HepG2 (cell line): Measurements from ENCODE around the gene NT5C. TPM values are rescaled to one million over a fixed set of nuclear protein-coding genes. Genes with fewer than 3 reads are reported as not detected.

ENCODE experiments used
- ADNP ChIP-seq: sonication (generic); formaldehyde crosslinking; IDR thresholded peaks from 2 replicates; pipeline ENCODE4 v1.4.0; 2020; ENCODE audit warnings: missing genetic modification reagents
- AGO2 ChIP-seq: fragments of 200-400 bp; formaldehyde crosslinking; optimal IDR thresholded peaks from 2 replicates; pipeline ENCODE3; 2017; ENCODE audit warnings: mild to moderate bottlenecking, low read depth, low read length, moderate library complexity
- ATF1 ChIP-seq: IDR thresholded peaks from 2 replicates; pipeline ENCODE4 v1.6.1; 2016; ENCODE audit warnings: mild to moderate bottlenecking, control low read depth
- HNRNPK ChIP-seq: fragments of 200-400 bp; formaldehyde crosslinking; IDR thresholded peaks from 2 replicates; pipeline ENCODE4 v1.6.1; 2018; ENCODE audit warnings: low read length, low read depth, moderate library complexity, mild to moderate bottlenecking; ENCODE audit not compliant: poor library complexity, severe bottlenecking
- ISL2 ChIP-seq: sonication (generic); formaldehyde crosslinking; IDR thresholded peaks from 2 replicates; pipeline ENCODE4 v1.5.0; 2020; ENCODE audit warnings: missing genetic modification reagents
- NFATC3 ChIP-seq: sonication (generic); formaldehyde crosslinking; IDR thresholded peaks from 2 replicates; pipeline ENCODE4 v1.5.1; 2020; ENCODE audit warnings: mild to moderate bottlenecking, missing genetic modification reagents
- NR1H2 ChIP-seq: sonication (generic); formaldehyde crosslinking; IDR thresholded peaks from 2 replicates; pipeline ENCODE4 v1.8.1; 2022; ENCODE audit warnings: low read depth, missing genetic modification reagents, borderline replicate concordance
- ONECUT2 ChIP-seq: sonication (generic); formaldehyde crosslinking; IDR thresholded peaks from 2 replicates; pipeline ENCODE4 v1.4.0; 2020; ENCODE audit warnings: missing genetic modification reagents
- RARA ChIP-seq: IDR thresholded peaks from 2 replicates; pipeline ENCODE4 v1.6.1; 2016; ENCODE audit warnings: missing genetic modification reagents, missing compliant biosample characterization
- SAP130 ChIP-seq: IDR thresholded peaks from 2 replicates; pipeline ENCODE4 v1.6.1; 2016; ENCODE audit warnings: low read depth
- SKI ChIP-seq: fragments of 450-650 bp; IDR thresholded peaks from one replicate; pipeline ENCODE4 v1.6.1; 2018; ENCODE audit warnings: mild to moderate bottlenecking; ENCODE audit not compliant: partially characterized antibody
- SOX5 ChIP-seq: IDR thresholded peaks from 2 replicates; pipeline ENCODE4 v1.6.1; 2016; ENCODE audit warnings: borderline replicate concordance
- TEAD3 ChIP-seq: optimal IDR thresholded peaks from 2 replicates; pipeline ENCODE3; 2016; ENCODE audit warnings: borderline replicate concordance
- TOE1 ChIP-seq: sonication (generic); formaldehyde crosslinking; IDR thresholded peaks from 2 replicates; pipeline ENCODE4 v1.4.0; 2020; ENCODE audit warnings: mild to moderate bottlenecking, missing genetic modification reagents
- ZNF572 ChIP-seq: sonication (generic); formaldehyde crosslinking; IDR thresholded peaks from 2 replicates; pipeline ENCODE4 v1.5.1; 2020; ENCODE audit warnings: mild to moderate bottlenecking, missing genetic modification reagents
- ZNF614 ChIP-seq: IDR thresholded peaks from 2 replicates; pipeline ENCODE4 v1.6.1; 2018; ENCODE audit warnings: missing biosample characterization, missing genetic modification reagents, inconsistent platforms, borderline replicate concordance
- ZNF678 ChIP-seq: sonication (generic); formaldehyde crosslinking; IDR thresholded peaks from 2 replicates; pipeline ENCODE4 v1.4.0; 2020; ENCODE audit warnings: mild to moderate bottlenecking, missing genetic modification reagents
- ZNF720 ChIP-seq: sonication (generic); formaldehyde crosslinking; IDR thresholded peaks from 2 replicates; pipeline ENCODE4 v1.4.0; 2020; ENCODE audit warnings: missing genetic modification reagents
- ZNF737 ChIP-seq: sonication (generic); formaldehyde crosslinking; IDR thresholded peaks from 2 replicates; pipeline ENCODE4 v1.5.0; 2020; ENCODE audit warnings: missing genetic modification reagents, mild to moderate bottlenecking, borderline replicate concordance
- ZZZ3 ChIP-seq: sonication (generic); formaldehyde crosslinking; IDR thresholded peaks from 2 replicates; pipeline ENCODE4 v1.4.0; 2020; ENCODE audit warnings: missing genetic modification reagents, mild to moderate bottlenecking, borderline replicate concordance
- polyA plus RNA-seq, 8 experiments: library from polyadenylated mRNA; depleted of rRNA in 3 of 8; stranded (reverse) in 7 of 8; unstranded in 1 of 8; fragments of >200 nt; fragmentation: Illumina TruSeq in 4 of 8; extraction: Trizol in 4 of 8; gene quantifications; 2 replicates each; pipeline versions ENCODE4 v1.2.1 to v1.2.3, GENCODE V29; 2011 to 2016; ENCODE audit warnings: low read depth in 4 of 8, missing spikeins in 1 of 8, mixed read lengths in 1 of 8; ENCODE audit not compliant: insufficient read depth in 1 of 8
- total RNA-seq, 5 experiments: library from RNA; depleted of rRNA; stranded (reverse); fragments of >200 nt; fragmentation: Illumina TruSeq; extraction: Trizol; gene quantifications; 2 replicates each; pipeline ENCODE4 v1.2.3, GENCODE V29; 2016; ENCODE audit warnings: low read depth in 1 of 5
- TF ChIP-seq, protein P1 (sequence below): sonication (generic); formaldehyde crosslinking; IDR thresholded peaks from 2 replicates; pipeline ENCODE4 v1.5.0; 2020; ENCODE audit warnings: missing genetic modification reagents, mild to moderate bottlenecking, borderline replicate concordance
- TF ChIP-seq, protein P2 (sequence below): sonication (generic); formaldehyde crosslinking; IDR thresholded peaks from 2 replicates; pipeline ENCODE4 v1.5.1; 2020; ENCODE audit warnings: mild to moderate bottlenecking, missing genetic modification reagents
- TF ChIP-seq, protein P3 (sequence below): IDR thresholded peaks from 2 replicates; pipeline ENCODE4 v1.6.1; 2016; ENCODE audit warnings: mild to moderate bottlenecking

The NT5C gene
- total and polyA plus RNA-seq, 2 of the 13 experiments (the other 11 are each of a cell fraction or from before 2014, with no cell fraction given) = 42.8 to 48.6 TPM

DNA sequence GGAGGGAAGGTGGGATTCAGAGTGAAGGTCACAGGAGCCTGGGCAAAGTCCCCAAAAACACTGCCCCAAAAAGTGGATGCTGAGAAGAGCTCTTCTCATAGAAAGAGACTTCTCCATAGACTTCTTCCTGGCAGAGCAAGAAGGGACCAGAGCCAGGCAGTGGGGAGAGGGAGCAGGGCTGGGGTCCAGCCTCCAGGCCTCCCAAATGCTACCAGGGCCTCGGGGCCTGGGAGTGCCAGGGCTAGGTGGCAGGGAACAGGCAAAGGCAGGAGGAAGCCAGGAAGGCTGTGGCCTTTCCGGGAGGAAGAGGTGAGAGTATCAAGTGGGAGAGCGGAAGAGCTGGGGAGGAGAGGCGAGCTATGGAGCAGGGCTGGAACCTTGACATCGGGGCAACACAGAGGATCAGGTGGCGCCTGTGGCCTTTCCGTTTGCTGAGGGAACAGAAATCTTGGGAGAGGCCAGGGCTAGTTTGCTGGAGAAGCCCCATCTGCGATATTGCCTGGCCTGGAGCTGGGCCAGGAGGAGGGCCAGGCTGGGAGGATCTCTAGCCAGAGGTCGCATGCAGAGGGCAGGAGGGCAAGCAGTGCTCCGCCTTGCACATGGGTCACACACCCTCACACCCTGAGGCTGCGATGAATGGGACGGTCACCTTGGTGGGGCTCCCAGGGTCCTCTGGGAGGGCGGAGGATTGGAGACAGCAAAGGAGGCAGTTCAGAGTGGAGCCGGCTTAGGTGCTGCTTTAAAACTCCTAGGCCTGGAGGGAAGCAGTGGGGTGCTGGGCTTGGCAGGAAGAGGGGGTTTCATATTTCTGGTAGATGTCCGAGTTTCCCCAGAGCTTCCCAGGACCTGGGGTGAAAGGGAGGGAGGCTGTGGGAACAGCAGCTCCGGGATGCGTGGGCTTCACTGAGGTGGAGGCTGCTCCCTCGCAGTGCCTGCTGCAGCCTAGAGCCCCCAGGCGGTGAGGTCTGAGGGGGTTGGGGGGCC is 40.4 kb downstream of the NT5C start (continued):
- TF ChIP-seq SKI (no peak), TEAD3 (peak; percentile 36), SOX5 (CRISPR knock-in tag) (peak; percentile 65), HNRNPK (no peak), ZNF572 (CRISPR knock-in tag) (peak; percentile 91; the same call in 1 of the 2 replicates), ZNF678 (CRISPR knock-in tag) (no peak), RARA (CRISPR knock-in tag) (peak; percentile 89), ISL2 (CRISPR knock-in tag) (peak; percentile 73), SAP130 (CRISPR knock-in tag) (peak; percentile 72), NR1H2 (CRISPR knock-in tag) (no peak), NFATC3 (CRISPR knock-in tag) (no peak), ATF1 (CRISPR knock-in tag) (no peak), ZNF737 (CRISPR knock-in tag) (0 out of 2 replicates have a peak, but pooled peaks have one; percentile 66), AGO2 (no peak), ZNF720 (no peak), ADNP (no peak), ONECUT2 (no peak), TOE1 (no peak), ZZZ3 (CRISPR knock-in tag) (no peak; the same call in 1 of the 2 replicates), ZNF614 (CRISPR knock-in tag) (no peak)
- TF ChIP-seq, protein P1, sequence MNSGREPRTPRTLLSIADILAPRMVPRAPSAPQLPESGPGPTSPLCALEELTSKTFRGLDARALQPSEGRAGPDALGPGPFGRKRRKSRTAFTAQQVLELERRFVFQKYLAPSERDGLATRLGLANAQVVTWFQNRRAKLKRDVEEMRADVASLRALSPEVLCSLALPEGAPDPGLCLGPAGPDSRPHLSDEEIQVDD (CRISPR knock-in tag) = no peak
- TF ChIP-seq, protein P2, sequence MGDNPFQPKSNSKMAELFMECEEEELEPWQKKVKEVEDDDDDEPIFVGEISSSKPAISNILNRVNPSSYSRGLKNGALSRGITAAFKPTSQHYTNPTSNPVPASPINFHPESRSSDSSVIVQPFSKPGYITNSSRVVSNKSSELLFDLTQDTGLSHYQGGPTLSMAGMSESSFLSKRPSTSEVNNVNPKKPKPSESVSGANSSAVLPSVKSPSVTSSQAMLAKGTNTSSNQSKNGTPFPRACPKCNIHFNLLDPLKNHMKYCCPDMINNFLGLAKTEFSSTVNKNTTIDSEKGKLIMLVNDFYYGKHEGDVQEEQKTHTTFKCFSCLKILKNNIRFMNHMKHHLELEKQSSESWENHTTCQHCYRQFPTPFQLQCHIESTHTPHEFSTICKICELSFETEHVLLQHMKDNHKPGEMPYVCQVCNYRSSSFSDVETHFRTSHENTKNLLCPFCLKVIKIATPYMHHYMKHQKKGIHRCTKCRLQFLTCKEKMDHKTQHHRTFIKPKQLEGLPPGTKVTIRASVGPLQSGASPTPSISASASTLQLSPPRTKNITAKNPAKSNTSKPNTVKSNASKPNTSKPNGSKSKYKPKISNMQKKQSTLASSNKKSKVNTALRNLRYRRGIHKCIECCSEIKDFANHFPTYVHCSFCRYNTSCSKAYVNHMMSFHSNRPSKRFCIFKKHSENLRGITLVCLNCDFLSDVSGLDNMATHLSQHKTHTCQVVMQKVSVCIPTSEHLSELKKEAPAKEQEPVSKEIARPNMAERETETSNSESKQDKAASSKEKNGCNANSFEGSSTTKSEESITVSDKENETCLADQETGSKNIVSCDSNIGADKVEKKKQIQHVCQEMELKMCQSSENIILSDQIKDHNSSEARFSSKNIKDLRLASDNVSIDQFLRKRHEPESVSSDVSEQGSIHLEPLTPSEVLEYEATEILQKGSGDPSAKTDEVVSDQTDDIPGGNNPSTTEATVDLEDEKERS (CRISPR knock-in tag) = peak; percentile 30; the same call in 1 of the 2 replicates
- TF ChIP-seq, protein P3, sequence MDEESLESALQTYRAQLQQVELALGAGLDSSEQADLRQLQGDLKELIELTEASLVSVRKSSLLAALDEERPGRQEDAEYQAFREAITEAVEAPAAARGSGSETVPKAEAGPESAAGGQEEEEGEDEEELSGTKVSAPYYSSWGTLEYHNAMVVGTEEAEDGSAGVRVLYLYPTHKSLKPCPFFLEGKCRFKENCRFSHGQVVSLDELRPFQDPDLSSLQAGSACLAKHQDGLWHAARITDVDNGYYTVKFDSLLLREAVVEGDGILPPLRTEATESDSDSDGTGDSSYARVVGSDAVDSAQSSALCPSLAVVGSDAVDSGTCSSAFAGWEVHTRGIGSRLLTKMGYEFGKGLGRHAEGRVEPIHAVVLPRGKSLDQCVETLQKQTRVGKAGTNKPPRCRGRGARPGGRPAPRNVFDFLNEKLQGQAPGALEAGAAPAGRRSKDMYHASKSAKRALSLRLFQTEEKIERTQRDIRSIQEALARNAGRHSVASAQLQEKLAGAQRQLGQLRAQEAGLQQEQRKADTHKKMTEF = peak; percentile 64; the same call in 1 of the 2 replicates
